ENCODE results near the gene UXS1. TPM values are rescaled to one million over a fixed set of nuclear protein-coding genes. Genes with fewer than 3 reads are reported as not detected.
"Not testable (repeated sequence)": the region's sequence is repeated elsewhere in the genome, so short reads cannot be mapped to it uniquely, and the experiment has no call there.

The UXS1 gene
- 40.1 TPM for total RNA-seq

DNA sequence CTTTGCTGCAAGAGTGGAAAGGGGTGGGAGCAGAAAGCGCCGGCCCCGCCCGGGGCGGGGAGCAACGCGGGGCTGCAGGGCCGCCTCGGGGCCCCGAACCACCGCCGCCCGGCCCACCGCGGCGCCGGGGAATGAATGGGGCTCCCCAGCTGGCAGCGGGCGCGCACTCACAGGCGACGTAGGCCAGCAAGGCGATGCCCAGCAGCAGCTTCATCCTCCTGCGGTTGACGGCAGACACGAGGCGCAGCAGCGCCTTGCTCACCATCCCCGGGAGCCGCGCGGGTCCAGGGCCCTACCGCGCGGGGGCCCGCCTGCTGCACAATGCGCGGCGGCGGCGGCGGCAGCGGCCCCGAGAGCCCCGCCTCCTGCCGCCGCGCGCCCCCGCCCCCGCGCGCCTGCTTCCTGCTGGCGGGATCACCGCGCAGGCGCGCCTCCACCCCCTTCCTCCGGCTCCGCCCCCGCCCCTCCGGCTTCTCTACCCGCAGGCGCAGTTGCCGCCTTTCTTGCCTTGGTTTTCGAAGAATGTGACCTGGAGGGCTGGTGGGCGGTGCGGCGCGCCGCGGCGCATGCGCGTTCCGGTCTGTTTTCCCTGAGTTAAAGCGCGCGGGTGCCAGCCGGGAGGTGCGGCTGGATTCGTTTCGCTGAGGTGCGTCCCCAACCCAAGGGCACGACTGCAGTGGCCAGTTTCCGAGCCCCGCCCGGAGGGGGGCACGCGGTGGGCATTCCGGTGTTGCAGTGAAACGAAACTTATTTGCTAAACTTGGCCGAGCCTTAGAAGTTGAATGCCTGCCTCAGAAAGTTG lies at the start of gene UXS1:
Gene UXS1, minus strand, starts transcription at position 325 of the 802 bp plus-strand sequence. Its CDS starts 60 bp downstream, at position 265.
- peak; percentile 95 to 98 (median 98) for DNase-seq (ENCODE audit: low read depth in 2 of 3, low spot score in 2 of 3)

DNA sequence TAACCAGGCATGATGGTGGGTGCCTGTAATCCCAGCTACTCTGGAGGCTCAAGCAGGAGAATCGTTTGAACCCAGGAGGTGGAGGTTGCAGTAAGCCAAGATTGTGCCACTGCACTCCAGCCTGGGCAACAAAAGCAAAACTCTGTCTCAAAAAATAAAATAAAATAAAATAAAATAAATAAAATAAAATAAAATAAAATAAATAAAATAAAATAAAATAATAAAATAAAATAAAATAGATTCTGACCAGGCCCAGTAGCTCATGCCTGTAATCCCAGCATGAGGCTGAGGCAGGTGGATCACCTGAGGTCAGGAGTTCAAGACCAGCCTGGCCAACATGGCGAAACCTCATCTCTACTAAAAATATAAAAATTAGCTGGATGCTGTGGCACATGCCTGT lies 45.4 kb upstream of the UXS1 start:
- DNase-seq (ENCODE audit: low read depth in 2 of 3, low spot score in 2 of 3) = not testable (repeated sequence)

DNA sequence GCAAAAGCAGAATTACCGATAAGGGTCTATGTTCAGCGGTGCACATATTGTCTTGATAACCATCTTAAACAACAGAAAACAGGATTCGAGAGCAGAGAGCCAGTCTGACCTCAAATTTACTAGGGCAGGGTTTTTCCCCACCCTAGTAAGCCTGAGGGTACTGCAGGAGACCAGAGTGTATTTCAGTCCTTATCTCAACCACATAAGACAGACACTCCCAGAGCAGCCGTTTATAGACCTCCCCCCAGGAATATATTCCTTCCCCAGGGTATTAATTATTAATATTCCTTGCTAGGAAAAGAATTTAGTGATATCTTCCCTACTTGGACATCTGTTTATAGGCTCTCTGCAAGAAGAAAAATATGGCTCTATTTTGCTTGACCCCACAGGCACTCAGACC lies 41.3 kb upstream of the UXS1 start:
- peak in 1 of 3 donors; percentile 6 for DNase-seq (ENCODE audit: low read depth in 2 of 3, low spot score in 2 of 3)

DNA sequence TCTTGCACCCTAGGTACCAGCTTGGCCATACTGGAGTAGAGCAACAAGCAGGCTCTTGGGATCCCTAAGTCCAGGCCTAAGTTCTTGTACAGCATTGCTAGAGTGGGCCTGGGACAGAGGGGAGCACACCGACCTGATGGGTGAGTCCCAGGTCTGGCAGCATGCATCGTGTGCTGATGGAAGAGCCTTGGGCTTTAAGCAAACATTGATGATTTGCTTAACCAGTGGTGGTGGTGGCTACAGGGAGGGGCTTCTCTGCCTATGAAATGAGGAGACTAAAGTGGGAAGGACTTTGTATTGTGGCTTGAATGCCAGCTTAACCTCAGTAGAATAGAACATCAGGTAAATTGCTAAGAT lies 39.2 kb upstream of the UXS1 start:
- DNase-seq (ENCODE audit: low read depth in 2 of 3, low spot score in 2 of 3) = no peak

DNA sequence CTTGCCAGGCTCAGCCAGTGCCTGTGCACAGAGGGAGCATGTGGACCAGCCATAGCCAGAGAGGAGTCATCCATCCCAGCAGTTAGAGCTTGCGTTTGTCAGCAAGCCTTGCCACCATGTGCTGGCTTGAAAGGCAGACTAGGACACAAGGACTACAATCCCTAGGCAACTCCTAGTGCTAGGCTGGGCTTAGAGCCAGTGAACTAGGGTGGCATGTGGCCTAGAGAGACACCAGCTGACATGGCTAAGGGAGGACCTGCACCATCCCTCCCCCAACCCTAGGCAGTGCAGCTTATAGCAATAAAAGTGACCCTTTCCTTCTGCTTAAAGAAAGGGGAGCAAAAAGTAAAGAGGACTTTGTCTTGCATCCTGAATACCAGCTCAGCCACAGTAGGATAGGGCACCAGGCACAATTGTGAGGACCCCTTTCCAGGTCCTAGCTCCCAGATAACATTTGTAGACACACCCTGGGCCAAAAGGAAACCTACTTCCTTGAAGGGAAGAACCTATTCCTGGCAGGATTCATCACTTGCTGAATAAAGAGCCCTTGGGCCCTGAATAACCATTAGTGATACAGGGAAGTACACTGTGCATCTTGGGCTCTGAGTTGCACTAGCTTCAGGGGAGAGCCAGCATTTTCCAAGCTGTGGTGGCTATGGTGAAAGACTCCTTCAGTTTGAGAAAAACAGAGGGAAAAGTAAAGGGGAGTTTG lies 38.7 kb upstream of the UXS1 start:
- no peak for DNase-seq (ENCODE audit: low read depth in 2 of 3, low spot score in 2 of 3)

DNA sequence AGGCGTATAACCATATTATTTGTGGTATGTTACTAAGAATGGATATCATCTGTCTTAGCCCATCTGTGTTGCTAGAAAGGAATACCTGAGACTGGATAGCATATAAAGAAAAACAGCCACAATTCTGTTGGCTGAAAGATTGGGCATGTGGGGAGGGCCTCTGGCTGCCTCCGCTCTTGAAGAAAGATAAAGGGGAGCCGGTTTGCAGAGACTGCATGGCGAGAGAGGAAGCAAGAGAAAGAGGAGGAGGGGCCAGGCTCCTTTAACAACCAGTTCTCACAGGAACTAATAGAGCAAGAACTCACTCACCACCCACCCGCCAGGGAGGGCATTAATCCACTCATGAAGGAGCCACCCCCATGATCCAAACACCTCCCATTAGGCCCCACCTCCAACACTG lies 29.2 kb upstream of the UXS1 start:
- DNase-seq (ENCODE audit: low read depth in 2 of 3, low spot score in 2 of 3) = no peak

DNA sequence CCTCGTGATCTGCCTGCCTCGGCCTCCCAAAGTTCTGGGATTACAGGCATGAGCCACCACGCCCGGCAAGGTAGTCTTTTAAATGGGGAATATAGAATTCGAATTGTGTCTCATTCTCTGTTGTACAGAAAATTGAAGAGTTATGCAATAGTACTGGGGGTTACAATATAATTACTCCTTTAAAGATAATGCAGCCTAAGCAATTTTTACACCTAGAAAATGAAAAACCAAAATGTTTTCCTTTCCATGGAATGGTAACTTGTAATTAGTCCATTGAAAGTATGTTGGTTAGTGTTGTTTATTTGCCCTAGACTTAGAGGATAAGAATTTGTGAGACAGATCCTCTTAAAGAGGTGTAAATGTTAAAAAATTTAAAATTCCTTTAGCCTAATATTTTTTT lies 28.0 kb upstream of the UXS1 start:
- DNase-seq (ENCODE audit: low read depth in 2 of 3, low spot score in 2 of 3) = not testable (repeated sequence)

DNA sequence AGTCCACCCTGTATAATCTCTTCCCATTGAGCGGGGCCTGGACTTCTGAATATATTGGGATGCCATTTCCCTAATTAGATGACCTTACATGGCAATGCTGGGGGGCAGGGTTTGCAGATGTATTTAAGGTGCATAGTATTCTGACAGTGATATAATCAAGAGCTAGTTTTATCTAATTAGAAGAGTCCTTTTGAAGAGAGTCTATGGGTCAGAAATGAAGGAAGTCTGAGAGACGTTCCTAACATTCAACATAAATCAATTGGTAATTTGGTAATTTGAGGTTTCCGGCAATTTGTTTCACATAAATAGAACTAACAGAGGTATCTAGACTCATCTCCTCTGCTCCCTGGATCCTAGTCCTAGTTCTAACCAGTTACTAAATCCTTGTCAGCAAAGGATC lies 25.7 kb upstream of the UXS1 start:
- DNase-seq (ENCODE audit: low read depth in 2 of 3, low spot score in 2 of 3) = no peak

DNA sequence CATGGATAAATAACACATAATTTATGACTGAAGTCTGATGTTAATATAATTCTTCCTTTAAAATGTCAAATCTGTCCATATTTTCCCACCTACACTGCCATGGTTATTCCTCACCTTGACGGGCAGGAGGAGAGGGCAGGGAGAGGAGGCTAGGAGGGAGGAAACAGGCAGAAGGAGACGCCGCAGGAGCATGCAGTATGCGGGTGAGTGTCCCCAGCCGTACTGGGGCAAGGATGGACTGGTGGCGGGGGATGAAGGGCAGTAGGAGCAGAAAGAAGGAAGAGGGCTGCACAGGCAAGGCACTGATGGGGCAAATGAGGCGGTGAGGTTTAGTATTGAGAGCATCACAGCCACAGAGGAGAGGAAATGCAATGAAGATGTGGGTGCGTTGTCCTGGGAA lies 25.1 kb upstream of the UXS1 start:
- not testable (repeated sequence) for DNase-seq (ENCODE audit: low read depth in 2 of 3, low spot score in 2 of 3)

DNA sequence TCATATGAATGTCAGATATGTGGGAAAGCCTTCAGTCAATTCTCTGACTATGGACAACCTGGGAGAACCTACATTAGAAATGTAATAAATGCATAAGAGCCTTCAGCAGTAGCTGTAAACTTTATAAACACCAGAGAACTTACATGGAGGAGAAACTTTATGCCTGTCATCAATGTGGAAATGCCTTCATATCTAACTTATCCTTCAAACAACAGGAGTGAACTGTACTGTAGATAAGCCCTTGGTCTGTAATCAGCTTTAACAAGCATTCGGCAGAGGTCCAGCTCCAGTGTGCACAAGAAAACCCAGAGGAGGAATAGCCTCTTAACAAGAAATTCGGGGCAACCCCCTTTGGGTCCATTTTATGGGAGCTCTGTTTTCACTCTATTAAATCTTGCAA lies 14.8 kb upstream of the UXS1 start:
- no peak for DNase-seq (ENCODE audit: low read depth in 2 of 3, low spot score in 2 of 3)

DNA sequence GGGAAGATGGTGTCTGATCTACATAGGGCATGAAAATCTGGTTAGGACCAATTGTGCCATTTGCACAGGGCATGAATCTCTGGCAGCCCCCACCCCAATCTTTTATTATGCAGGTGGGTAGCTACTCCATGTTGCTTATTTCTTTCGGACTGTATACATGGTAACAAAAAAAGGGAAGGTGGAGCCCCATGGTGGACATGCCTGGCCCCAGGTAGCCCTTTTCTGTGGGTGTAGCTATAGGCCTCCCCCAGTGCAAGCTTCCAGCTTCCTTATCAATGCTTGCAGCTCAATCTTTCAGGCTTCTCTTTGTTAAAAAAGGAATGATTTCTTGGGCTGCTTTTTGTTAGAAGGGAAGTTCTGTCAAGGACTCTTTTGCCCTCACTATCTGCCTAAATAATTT lies 14.3 kb upstream of the UXS1 start:
- no peak for DNase-seq (ENCODE audit: low read depth in 2 of 3, low spot score in 2 of 3)

DNA sequence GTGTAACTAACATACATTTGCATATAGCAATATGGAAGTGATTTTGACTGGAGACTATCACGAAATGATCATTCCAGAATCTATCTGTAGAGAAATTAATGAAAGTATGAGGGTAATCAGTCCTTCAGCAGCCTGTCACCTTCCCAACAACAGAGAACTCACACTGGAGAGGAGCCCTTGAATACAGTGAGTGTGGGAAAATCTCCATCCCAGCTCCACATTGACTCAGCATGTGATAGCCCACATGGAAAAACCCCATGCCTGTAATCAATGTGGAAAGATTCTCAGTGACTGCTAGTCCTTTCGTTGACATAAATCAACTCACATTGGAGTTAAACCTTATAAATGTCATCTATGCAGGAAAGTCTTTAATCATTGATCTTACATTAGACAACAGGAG lies 13.1 kb upstream of the UXS1 start:
- DNase-seq (ENCODE audit: low read depth in 2 of 3, low spot score in 2 of 3) = no peak

DNA sequence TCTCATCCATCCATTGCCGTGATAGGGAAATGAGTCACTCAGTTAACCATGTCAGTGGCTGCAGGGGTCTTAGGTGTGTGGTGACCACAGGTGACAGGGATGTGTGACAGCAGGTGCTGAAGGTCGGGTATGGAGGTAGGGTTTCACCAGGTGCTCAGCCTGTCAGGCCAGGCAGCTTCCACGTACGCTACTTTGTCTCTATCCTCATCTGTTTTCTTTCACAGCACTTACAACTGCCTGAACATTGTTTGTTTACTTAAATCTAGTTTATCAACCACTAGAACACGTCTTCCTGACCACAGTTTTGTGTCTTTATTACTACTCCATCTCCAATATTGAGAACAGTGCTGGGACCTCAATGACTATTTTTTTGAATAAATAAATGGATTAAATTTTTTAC lies 11.4 kb upstream of the UXS1 start:
- DNase-seq (ENCODE audit: low read depth in 2 of 3, low spot score in 2 of 3) = no peak

DNA sequence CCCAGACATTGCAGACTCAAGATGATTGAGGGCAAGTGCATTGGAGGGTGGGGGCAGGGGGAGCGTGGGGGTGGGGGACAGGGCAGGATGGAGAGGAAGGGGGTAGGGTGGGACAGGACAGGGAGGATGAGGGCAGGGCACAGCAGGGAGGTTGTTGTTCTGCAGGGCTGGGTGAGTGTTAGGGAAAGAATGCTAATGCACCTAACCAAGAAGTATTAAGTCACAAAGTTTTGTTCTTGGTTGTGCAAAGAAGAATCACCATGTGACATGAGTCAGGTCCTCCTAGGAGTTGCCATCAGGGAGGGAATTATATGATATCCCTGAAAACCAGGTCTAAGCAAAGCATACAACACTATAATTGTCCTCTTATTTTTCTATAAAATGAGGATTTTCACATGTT lies 10.4 kb upstream of the UXS1 start:
- DNase-seq (ENCODE audit: low read depth in 2 of 3, low spot score in 2 of 3) = not testable (repeated sequence)

DNA sequence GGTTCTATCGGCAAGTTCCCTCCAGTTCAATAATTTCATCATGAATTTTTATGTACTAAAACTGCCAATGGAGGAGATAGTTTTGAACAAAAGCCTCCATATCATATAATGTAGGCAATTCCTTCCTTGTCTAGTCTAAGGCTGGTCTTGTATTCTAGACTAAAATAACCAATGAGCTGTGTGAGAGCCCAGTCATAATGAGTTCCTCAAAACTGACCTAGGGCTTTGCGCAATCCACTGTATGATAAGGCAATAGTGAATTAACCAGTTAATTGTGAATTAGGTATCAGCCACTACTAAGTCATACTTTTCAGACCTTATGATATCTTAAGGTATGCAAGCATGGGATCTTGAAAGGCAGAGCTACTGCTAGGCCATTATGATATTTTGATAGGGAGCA lies 7.6 kb upstream of the UXS1 start:
- no peak for DNase-seq (ENCODE audit: low read depth in 2 of 3, low spot score in 2 of 3)

DNA sequence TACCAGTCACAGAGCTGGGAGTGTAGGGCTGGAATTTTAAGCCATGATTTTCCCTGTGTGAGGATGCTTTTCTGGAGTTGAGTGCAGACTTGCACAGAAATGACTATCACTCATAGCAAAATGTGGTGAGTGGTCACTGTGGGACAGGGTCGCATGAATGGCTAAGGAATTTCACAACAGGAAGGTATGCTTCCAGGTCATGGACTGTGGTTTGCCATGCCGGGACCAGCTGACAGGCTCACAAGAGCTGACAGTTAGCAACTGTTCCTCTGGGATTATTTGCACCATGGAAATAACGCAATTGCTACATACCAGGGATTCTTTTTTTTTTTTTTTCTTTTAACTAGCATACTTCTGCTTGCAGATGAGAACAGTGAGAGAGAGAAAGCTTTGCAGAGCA lies 3.8 kb upstream of the UXS1 start:
- no peak for DNase-seq (ENCODE audit: low read depth in 2 of 3, low spot score in 2 of 3)

DNA sequence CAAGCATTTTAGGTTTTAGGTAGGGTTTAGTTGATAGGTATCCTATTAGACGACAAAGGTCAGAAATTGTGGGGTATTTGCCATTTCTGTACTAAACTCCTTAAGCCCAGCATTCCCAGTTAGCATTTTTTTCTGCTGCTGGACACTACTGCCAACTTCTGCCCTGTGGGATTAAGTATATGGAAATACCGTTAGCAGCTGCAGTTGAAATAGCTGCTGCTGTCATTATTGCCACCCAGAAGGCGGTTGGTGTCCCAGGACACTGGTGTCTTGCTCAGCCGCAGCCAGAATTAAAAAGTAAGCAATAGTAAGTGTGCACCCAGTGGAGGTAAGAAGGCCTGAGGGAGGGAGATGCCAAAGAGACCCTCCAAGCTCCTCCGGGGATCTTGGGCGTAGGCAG lies 1.9 kb upstream of the UXS1 start:
- DNase-seq (ENCODE audit: low read depth in 2 of 3, low spot score in 2 of 3) = no peak

DNA sequence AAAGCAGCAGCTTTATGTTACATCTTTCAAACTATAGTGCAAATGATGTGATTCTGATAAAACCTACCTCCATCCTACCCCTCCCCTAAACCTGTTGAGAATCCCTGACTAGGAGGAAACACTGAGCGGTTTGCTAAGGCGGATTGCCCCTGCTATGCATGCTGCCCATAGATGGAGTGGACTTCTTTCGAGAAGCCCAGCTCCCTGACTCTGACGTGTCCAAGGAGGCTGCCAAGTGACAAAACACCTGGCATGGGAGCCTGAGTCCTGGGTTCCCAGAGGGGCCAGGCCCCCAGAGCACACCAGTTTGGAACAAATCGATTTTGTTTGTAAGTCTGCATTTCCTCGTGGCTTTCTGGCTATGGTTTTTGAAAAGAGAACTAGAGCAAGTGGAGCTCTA lies 1.4 kb upstream of the UXS1 start:
- no peak for DNase-seq (ENCODE audit: low read depth in 2 of 3, low spot score in 2 of 3)

DNA sequence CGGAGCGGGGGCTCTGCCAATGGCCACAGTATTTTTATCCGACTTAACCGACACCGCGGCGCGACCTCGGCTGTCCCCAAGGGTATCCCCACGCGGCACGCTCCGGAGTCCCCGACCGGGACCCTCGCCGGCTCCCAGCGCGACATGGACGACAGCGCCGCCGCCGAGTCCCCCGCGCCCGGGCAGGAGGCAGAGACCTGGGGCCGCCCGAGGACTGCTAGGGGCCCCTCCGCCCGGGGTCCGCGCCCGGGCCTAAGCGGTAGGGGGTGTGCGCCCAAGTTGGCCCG lies 468 bp downstream of the UXS1 start:
- DNase-seq (ENCODE audit: low read depth in 2 of 3, low spot score in 2 of 3) = peak in 1 of 3 donors; percentile 18

DNA sequence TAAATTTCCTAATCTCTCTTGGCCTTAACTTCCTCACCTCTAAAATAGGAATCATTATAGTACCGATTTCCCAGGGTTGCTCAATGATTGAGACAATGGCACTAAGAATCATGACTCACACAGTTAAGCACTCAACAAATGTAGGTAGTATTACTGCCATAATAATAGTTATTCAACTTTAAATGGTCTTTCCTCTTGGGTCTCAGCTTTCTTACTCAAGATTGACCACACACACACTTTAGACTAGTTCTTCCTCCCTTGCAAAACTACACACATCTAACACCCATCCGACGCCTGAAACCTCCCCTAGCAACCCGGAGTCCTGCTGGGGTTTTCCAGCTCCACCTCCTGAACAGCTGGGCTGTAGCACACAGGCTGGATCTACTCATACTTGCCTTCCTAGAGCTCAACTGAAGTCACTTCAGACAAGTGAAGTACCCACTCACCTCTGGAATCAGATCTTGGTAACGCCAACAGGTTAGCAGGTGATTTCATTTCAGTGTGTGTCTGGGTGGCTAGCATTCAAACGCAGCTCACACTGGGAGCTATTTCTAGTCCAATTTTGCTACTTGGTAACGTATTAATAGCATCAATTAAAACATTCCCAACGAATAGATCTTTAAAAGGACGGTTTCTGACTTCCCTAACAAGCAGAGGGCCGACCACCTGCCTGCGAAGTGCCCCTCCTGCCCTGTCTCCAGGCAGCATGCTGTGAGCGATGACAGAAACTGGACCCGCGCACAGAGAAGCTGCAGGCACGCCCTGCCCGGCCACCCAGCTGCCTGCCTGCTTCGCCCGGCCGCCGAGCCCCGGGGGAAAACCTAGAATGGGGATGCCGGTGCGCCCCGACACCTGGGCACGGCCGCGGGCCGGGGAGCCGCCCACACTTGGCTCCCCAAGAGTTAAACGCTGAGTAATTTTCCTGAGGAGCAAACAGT lies 1.1 kb downstream of the UXS1 start:
- DNase-seq (ENCODE audit: low read depth in 2 of 3, low spot score in 2 of 3) = peak in 2 of 3 donors; percentile 64 to 65

DNA sequence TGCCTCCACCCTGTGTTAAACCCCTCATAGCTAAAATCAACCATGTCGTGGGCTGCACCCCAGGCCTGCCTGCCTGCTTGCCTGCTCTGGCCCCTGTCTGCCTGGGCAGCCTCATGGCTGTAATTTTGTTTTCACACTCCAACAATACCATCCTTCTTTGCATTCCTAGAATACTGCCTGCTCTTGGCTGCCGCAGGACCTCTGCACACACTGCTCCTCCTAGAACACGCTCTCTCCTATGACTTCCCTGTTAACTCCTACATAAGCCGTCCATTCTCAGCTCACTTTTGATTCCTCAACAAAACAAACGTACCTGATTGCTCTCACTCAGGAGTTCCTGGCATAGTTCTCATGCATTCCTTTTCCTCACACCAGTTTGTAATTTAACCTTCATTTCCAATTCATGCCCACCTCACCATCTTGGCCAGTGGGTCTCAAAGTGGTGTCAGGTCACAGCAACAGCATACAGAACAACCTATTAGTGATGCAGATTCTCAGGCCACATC lies 2.5 kb downstream of the UXS1 start:
- DNase-seq (ENCODE audit: low read depth in 2 of 3, low spot score in 2 of 3) = no peak

Measured in hematopoietic multipotent progenitor cell (in vitro differentiated cells).